Adipose tissue (tissue), 3 donors: ENCODE measurements around the gene DCDC2. TPM values are rescaled to one million over a fixed set of nuclear protein-coding genes. Genes with fewer than 3 reads are reported as not detected.
"Not testable (repeated sequence)": the region's sequence is repeated elsewhere in the genome, so short reads cannot be mapped to it uniquely, and the experiment has no call there.

Experiments used
- H3K27ac ChIP-seq: one replicate; pipeline ENCODE4 v1.5.1; 2013; ENCODE audit warnings: low read depth, low read length
- WGBS, 3 donors: extraction: QIAGEN DNeasy Blood & Tissue Kit; methylation state at CpG; one replicate each; pipeline ENCODE4 v1.1.7; 2013; 5-methylcytosine and 5-hydroxymethylcytosine counted together
- polyA plus RNA-seq, 3 donors: library from polyadenylated mRNA; stranded (reverse); fragments of 200-250 nt; gene quantifications; one replicate each; pipeline ENCODE4 v1.2.3, GENCODE V29; 2013
- donor health status: healthy with polysubstance abuse.
- donor health status: Bipolar disorder and iron deficiency.
- donor health status: healthy.

DCDC2 gene
- 1 to 10 TPM in 1 of 3 donors, under 1 TPM in 1, not detected in 1; 0.06 to 8.6 TPM for polyA plus RNA-seq

DNA sequence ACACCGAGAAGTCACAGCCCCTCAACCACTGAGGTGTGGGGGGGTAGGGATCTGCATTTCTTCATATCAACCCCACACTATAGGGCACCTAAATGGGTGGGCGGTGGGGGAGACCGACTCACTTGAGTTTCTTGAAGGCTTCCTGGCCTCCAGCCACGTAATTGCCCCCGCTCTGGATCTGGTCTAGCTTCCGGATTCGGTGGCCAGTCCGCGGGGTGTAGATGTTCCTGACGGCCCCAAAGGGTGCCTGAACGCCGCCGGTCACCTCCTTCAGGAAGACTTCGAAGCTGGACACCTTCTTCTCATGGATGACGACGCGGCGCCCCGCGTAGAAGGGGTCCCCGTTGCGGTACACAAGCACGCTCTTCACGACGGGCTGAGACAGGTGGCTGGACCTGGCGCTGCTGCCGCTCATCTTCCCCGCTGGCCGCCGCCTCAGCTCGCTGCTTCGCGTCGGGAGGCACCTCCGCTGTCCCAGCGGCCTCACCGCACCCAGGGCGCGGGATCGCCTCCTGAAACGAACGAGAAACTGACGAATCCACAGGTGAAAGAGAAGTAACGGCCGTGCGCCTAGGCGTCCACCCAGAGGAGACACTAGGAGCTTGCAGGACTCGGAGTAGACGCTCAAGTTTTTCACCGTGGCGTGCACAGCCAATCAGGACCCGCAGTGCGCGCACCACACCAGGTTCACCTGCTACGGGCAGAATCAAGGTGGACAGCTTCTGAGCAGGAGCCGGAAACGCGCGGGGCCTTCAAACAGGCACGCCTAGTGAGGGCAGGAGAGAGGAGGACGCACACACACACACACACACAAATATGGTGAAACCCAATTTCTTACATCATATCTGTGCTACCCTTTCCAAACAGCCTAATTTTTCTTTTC lies at the start of gene DCDC2:
TSS of gene DCDC2 (minus strand) at position 724 of the 883 bp plus-strand sequence. CDS start at position 415, 309 bp downstream.
- H3K27ac ChIP-seq: no peak within 1 kb of the TSS
- 4 to 9% (median 7%) methylated on average over 60 to 61 of the region's 61 CpGs for WGBS, 3 donors

DNA sequence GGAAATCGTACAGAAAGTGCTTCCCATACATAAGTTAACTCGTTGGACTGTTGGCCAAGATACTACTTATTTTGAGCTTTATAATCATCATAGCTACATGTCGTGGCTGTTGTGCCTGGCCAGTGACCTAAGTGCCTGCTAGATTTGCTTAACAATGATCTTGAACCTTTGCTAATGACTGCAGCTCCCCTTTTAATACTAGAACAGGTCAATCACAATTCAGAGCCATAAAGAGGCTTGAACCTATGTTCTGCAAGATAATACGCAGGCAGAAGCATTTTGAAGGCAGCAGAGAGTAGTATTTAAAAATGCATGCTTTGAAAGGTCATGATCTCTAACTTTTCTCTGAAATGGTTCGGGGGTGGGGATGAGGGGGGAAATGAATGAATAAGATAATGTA lies 47.4 kb upstream of the DCDC2 start:
- WGBS, 3 donors: 81 to 90% (median 82%) methylated on average over 5 of the region's 5 CpGs
- no peak overlapping the region for H3K27ac ChIP-seq

- WGBS, 3 donors: 3 to 8% (median 4%) methylated on average over 12 of the region's 12 CpGs
- H3K27ac ChIP-seq: no peak overlapping the region
These were observed 45.6 kb upstream of the DCDC2 start for GRCh38 chr6:24403501-24403824.

- H3K27ac ChIP-seq: no peak within 1 kb of the TSS
- 0% methylated on average over 63 of the region's 63 CpGs for WGBS, 3 donors
These were observed 45.0 kb upstream of the DCDC2 start, which contains the start of gene MRS2 for GRCh38 chr6:24402697-24403500. TSS of gene MRS2 (plus strand) at chr6:24402936. CDS start at chr6:24403047, 111 bp downstream.

DNA sequence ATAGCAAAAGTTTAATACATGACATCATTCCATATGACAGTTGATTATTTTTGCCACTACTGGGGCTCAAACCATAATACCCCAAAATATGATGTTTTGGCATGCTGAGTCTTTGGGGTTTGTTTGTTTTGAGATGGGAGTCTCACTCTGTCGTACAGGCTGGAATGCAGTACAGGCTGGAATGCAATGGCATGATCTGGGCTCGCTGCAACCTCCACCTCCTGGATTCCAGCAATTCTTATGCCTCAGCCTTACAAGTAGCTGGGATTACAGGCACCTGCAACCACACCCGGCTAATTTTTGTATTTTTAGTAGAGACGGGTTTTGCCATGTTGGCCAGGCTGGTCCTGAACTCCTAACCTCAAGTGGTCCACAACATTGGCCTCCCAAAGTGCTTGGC lies 43.6 kb upstream of the DCDC2 start:
- 72 to 87% (median 83%) methylated on average over 4 of the region's 4 CpGs for WGBS, 3 donors
- H3K27ac ChIP-seq: no peak overlapping the region

- WGBS, 3 donors: 18 to 30% (median 19%) methylated on average over 17 of the region's 17 CpGs
- H3K27ac ChIP-seq: not testable (repeated sequence)
These were observed 42.5 kb upstream of the DCDC2 start for GRCh38 chr6:24400045-24401039.

DNA sequence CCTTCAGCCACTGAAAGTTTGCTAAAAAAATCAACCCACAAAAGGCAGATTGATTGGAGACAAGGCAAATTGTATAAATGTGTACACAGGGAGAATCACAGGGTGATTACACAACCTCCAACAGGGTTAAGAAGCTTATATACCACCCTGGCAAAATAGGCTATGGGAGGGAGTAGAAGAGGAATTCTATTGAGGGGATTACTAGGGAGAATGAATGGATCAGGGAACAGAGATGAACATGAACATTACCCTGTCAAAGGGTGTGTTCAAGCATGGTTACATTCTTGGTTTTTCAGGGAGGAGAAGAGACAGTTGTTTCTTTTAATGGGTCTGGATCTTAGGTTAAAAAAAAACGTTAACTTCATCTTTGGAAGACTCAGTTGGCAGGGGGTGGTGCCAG lies 39.8 kb upstream of the DCDC2 start:
- 44 to 70% (median 67%) methylated on average over 1 of the region's 1 CpG for WGBS, 3 donors
- H3K27ac ChIP-seq: no peak overlapping the region

DNA sequence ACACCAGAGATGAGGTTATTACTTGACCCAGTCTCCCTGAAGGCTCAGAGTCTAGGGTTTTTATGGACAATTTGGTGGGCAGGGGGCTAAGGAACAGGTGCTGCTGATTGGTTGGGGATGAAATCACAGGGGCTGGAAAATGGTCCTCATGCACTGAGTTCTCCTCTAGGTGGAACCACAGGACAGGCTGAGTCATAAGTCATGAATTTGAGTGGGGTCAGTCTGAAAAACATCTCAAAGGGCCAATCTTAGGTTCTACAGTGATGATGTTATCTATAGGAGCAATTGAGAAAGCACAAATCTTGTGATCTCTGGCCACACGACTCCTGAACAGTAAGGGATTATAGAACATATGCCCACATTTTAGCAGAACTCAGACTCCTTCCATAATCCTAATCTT lies 39.0 kb upstream of the DCDC2 start:
- H3K27ac ChIP-seq: no peak overlapping the region
- 81 to 91% (median 82%) methylated on average over 1 of the region's 1 CpG for WGBS, 3 donors

DNA sequence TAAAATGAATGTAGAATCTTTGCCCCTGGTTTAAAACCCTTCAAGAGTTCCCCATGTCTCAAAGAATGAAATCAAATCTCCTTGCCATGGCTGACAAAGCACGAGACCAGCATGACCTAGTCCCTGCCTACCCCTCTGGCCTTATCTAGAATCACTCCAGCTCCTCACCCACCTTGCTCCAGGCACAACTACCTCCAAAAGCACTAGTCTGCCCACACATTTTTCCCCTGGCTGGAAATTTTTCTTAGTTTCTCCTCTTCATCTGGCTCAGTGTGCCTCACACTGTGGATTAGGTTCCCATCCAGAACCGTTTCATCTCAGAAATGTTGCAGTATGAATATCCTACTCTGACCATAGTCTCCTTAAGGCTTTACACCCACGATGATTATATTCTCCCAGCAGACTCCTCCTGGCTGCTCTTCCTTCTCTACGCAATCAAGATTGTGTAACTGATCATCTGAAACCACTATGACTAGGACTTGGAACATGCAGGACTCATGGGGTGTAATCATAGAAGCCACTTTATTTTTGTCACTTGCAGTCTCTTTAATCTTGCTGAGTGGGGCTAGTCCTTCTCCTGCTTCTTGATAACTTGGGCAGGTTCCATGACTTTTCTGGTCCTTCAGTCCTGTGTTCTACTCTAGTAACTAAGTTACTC lies 37.0 kb upstream of the DCDC2 start:
- H3K27ac ChIP-seq: no peak overlapping the region
- 48 to 83% (median 53%) methylated on average over 4 of the region's 4 CpGs for WGBS, 3 donors

DNA sequence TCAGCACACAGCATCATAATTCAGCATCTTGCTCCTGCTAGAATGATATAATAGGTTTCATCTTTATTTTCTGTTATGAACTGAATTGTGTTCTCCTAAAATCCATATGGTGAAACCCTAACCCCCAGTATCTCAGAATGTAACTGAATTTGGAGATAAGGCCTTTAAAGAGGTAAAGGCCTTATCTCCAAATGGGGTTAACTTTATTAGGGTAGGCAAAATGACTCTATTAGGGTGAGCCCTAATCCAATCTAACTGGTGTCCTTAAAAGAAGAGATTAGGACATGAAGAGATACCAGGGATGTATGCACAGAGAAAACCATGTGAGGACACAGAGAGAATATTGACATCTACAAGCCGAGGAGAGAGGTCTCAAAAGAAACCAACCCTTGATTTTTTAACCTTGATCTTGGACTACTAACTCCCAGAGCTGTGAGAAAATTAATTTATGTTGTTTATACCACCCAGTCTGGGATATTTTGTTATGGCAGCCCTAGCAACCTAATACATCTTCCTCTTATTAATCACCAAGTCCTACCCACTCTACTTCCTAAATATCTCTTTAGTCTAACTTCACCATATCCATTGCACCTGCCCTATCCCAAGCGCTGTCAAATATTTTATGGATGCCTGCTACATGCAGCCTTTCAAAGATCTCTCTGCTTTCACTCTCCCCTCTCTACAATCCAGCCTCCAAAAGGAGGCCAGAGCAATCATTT lies 36.4 kb upstream of the DCDC2 start:
- no peak overlapping the region for H3K27ac ChIP-seq
- 89 to 94% (median 91%) methylated on average over 2 of the region's 2 CpGs for WGBS, 3 donors

- 83 to 85% (median 83%) methylated on average over 2 of the region's 2 CpGs for WGBS, 3 donors
- no peak overlapping the region for H3K27ac ChIP-seq
These were observed 34.0 kb upstream of the DCDC2 start for GRCh38 chr6:24391756-24392405.

DNA sequence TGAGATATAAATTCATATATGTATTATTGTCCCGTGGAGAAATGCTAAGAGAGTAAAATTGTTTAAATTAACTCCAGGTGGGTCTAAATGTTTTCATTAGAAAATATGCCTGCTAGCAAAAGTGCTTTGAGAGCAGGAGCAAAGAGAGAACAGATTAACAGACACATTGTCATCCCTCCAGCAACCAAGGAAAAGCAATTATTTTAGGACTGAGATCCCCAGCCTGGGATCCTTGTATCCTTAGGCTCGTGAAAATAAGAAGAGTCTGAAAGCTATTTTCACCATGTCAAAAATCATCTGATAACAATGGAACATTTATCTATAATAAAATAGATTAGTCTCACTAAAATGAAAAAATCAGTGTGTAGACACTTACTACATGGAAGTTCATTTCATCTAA lies 33.3 kb upstream of the DCDC2 start:
- no peak overlapping the region for H3K27ac ChIP-seq
- WGBS, 3 donors: 55 to 66% (median 64%) methylated on average over 2 of the region's 2 CpGs

GRCh38 chr6:24387818-24388217 lies 30.0 kb upstream of the DCDC2 start:
- 85 to 95% (median 94%) methylated on average over 1 of the region's 1 CpG for WGBS, 3 donors
- H3K27ac ChIP-seq: no peak overlapping the region

GRCh38 chr6:24385536-24386269 lies 27.8 kb upstream of the DCDC2 start:
- WGBS, 3 donors: 52 to 78% (median 73%) methylated on average over 8 of the region's 8 CpGs
- H3K27ac ChIP-seq: no peak overlapping the region

- 82 to 92% (median 89%) methylated on average over 5 of the region's 5 CpGs for WGBS, 3 donors
- not testable (repeated sequence) for H3K27ac ChIP-seq
These were observed 26.7 kb upstream of the DCDC2 start for GRCh38 chr6:24384369-24385130.
